HG03460 (cell line): ENCODE measurements around the gene GART.
"Not testable (repeated sequence)": the region's sequence is repeated elsewhere in the genome, so short reads cannot be mapped to it uniquely, and the experiment has no call there.

Experiments used
- ATAC-seq: cut with Tn5 transposase; IDR thresholded peaks from one replicate; pipeline ENCODE4 v1.9.1; 2021; ENCODE audit not compliant: unreplicated experiment

The GART gene

DNA sequence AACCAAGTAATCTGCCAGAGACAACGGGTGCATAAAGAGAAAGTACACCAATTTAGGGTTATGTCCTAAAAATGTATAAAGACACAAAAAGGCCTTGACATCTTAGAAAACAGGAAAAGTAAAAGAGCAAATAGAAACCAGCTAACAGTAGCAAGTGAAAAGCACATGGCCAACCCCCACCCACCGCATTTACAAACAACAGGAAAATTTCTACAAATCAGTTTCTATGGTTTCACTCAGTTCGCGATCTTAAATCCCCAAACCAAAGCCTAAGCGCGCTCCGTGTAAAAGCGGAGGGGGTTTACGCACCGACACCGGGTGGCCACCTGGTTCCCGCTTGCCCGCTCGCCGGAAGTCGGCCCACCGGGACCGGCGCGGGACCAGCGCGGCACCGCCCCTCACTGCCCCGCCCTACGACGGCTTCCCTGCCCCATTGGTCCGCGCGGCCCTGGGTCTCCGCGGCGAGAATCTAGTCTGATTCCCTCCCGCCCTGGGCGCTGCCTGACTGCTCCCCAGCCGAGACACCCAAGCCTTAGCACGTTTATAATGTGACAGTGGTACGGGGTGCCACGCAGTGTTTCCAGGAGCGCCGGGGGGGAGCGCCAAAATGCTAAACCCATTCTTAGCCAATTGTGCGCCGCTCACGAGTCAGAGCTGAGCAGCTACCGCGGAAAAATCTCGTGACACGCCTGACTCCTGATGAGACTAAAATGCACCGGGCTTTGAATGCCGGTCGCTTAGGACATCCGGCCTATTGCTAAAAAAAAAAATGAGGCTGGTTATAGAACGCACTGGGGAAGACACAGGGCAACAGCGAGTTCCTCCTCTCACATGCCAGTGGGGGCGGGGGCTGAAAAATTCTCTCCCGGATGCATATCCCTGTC lies at the start of gene GART:
GART (minus strand) TSS at position 362 of the 884 bp plus-strand sequence. CDS start 2,802 bp downstream, outside the sequence.
- ATAC-seq, result peak; percentile 63

GRCh38 chr21:33588485-33589335 lies 46.8 kb upstream of the GART start, which contains the start of gene DONSON:
Gene DONSON (minus strand): TSS chr21:33588684. CDS start chr21:33588641, 43 bp downstream.
- peak; percentile 86 for ATAC-seq

DNA sequence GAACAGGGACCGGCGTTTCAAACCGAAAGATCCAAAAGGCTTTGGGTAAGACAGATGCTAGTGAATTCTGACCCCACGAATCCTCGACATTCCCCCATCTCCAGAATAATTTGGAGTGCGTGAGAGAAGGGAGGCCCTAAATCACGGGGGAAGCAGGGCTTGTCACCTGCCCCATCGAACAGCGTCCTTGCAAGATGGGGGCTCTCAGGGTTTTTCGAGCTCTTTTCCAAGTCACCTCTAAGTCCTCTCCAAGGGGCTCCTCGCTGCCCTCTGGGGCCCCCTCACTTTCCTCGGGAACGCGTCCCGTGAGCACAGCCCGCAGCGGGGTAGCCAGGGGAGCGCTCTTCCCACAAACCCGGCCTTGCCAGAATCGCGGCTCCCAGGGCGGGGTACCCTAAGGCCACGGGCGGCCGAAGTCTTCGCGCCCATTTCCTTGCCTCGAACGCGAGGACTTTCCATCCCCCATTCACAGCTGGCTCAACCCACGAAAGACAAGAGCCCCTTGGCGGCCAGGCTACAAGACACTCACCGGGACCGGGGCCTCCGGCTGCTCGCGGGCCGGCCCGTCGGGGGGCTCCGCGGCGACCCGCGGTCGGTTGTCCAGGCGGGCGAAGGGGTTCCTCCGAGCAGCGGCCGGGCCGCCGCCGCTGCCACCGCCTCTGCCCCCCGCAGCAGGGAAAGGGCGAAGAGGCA lies 46.0 kb upstream of the GART start:
- peak; percentile 21 for ATAC-seq

GRCh38 chr21:33586927-33587326 lies 45.0 kb upstream of the GART start:
- ATAC-seq, result no peak

- ATAC-seq, result no peak
Measured at GRCh38 chr21:33584455-33584854, 42.5 kb upstream of the GART start.

DNA sequence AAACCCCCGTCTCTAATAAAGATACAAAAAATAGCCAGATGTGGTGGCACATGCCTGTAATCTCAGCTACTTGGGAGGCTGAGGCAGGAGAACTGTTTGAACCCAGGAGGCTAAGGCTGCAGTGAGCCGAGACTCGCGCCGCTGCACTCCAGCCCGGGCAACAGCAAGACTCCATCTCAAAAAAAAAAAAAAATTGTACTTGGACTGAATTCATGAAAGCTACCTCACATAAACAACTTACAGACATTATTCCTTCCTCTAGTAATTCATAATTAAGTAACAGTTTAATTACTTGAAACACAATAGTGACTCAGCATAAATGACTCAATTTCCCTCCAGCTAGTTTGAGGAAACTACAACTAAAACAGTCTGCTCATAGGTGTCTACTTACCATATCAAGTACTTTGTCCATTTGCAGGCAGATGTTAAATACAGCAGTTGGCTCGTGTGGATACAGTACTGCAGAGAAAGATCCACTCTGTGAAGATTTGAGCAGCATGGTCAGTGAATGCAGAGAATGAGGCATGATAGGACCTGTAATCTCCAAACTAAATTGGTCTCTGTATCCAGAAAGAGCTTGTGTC lies 37.1 kb upstream of the GART start:
- ATAC-seq, result no peak

GRCh38 chr21:33578214-33578613 lies 36.3 kb upstream of the GART start:
- no peak for ATAC-seq

GRCh38 chr21:33576741-33577141 lies 34.8 kb upstream of the GART start:
- ATAC-seq, result not testable (repeated sequence)

DNA sequence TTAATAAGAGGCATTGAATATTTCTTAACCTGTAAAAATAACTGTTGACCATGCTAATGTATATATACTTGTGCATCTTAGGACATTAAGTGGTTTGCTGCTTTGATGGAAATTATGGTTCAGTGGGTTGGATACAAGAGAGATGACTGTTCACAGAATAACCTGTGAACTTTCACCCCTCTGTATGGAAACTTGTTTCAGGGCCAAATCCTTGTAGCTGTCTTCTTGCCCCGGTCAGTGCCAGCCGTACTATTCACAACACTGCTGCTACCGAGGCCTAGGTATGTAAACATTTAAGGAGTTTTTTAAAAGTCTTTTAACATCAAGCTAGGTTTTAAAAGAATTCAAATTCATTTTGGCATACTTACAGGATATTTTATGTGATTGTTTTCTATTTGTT lies 30.4 kb upstream of the GART start:
- ATAC-seq, result no peak

GRCh38 chr21:33569991-33570390 lies 28.1 kb upstream of the GART start:
- ATAC-seq, result no peak

DNA sequence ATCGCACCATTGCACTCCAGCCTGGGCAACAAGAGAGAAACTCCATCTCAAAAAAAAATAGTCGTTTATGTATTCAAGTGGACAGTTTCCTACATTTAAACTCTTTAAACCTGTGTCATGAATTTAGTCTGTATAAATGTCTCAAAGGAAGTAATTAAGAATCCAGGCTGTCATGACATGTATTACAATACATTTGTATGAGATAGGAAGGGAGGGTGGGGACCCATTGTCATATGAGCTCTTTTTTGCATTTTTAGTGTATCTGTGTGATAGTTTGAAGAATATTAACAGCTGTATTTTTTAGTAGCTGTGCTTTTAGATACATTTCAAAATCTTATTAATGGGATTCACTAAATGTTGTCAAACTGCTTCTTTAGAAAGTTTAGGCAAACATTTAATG lies 26.5 kb upstream of the GART start:
- no peak for ATAC-seq

DNA sequence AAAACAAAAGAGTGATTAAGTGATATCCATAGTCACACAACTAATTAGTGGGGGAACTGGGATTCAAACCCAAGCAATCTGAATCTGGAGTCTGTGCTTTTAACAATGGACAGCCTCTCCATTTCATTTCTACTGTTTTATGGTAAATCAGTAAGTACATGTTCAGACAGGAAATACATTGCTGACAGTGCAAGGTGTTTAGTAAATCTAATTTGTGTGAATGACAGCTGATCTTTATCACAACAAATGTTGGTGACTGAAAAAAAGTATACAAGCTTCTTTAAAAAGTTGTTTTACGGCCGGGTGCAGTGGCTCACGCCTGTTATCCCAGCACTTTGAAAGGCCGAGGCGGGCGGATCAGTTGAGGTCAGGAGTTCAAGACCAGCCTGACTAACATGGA lies 26.0 kb upstream of the GART start:
- ATAC-seq, result no peak

- no peak for ATAC-seq
Measured at GRCh38 chr21:33566514-33566913, 24.6 kb upstream of the GART start.

DNA sequence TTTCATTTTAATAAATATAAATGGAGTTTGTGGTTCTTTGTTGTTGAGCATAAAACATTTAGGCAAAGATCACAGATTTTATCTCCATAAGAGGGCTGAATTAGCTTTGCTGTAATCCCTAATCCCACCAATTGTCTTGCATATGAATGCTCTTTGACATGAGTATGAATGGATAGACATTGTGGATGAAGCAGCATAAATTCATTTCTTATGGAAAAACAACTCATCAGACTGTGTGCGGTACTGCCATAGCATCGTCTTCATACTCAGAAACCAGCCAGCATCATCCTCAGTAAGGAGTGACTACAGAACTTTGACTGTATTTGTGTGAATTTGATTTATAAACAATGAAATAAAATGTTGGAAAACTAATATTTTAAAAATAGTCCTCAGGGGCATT lies 20.5 kb upstream of the GART start:
- no peak for ATAC-seq

GRCh38 chr21:33561373-33561772 lies 19.5 kb upstream of the GART start:
- ATAC-seq, result no peak

- ATAC-seq, result no peak
Measured at GRCh38 chr21:33560965-33561364, 19.0 kb upstream of the GART start.

- no peak for ATAC-seq
Measured at GRCh38 chr21:33559813-33560212, 17.9 kb upstream of the GART start.

DNA sequence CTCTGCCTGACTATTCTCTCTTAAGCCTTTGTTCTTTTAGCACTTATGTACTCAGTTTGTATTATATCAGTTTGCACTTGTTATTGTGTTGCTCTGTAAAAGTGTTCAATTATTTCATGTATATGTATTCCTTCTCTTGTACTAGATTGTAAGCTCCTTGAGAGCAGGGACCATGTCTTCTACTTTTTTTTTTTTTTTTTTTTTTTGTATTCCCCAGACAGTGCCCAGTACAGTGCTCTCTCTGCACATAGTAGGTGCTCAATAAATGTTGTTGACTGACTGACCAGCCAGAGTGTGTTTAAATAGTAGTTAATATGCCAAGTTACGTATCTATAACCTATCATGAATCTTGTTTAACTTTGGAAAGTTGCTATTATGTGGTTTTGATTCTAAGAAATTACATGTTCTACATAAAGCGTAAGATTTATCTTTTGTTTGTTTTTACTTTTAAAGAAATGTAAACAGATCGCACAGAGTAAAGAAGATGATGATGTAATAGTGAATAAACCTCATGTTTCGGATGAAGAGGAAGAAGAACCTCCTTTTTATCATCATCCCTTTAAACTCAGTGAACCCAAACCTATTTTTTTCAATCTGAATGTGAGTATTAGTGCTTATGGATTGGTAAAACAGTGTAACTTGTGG lies 17.0 kb upstream of the GART start:
- ATAC-seq, result no peak

DNA sequence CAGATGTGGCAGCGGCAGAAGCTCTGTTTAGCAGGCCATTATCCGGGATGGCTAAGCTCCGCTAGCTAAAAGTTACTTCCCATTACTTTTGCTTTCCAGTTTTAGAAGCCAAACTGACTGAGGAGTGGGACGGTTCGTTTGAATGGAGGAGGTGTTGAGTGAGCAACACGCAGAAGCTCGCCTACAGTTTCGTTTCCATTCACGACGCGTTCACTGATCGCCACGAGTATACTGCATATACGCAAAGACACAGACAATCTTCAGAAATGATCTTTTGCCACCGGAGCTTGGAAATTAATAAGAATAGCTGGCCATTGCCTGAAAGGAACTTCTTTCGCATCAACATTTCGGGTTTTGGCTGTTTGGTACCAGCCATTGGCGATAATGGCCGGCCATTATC lies 15.5 kb upstream of the GART start:
- no peak for ATAC-seq

- no peak for ATAC-seq
Measured at GRCh38 chr21:33554982-33555344, 13.0 kb upstream of the GART start.
